Ishikawa (cell line): Measurements from ENCODE around the gene SEMA4A.

Experiments
- CEBPB ChIP-seq: IDR thresholded peaks from 2 replicates; pipeline ENCODE4 v1.6.1; 2012
- CREB1 ChIP-seq: IDR thresholded peaks from 2 replicates; pipeline ENCODE4 v1.6.1; 2012; ENCODE audit warnings: low read depth
- EGR1 ChIP-seq: IDR thresholded peaks from 2 replicates; pipeline ENCODE4 v1.6.1; 2012
- EP300 ChIP-seq: IDR thresholded peaks from 2 replicates; pipeline ENCODE4 v1.6.1; 2012; ENCODE audit warnings: borderline replicate concordance
- FOXM1 ChIP-seq: IDR thresholded peaks from 2 replicates; pipeline ENCODE4 v1.6.1; 2012; ENCODE audit warnings: low read depth, borderline replicate concordance
- MAX ChIP-seq: IDR thresholded peaks from 2 replicates; pipeline ENCODE4 v1.6.1; 2012
- NFIC ChIP-seq: IDR thresholded peaks from 2 replicates; pipeline ENCODE4 v1.6.1; 2012
- RAD21 ChIP-seq: IDR thresholded peaks from 2 replicates; pipeline ENCODE4 v1.6.1; 2012; ENCODE audit warnings: low read depth
- TAF1 ChIP-seq: IDR thresholded peaks from 2 replicates; pipeline ENCODE4 v1.6.1; 2012; ENCODE audit warnings: low read depth, mild to moderate bottlenecking
- TCF12 ChIP-seq: IDR thresholded peaks from 2 replicates; pipeline ENCODE4 v1.6.1; 2012; ENCODE audit warnings: low read depth
- TEAD4 ChIP-seq: IDR thresholded peaks from 2 replicates; pipeline ENCODE4 v1.6.1; 2012
- YY1 ChIP-seq: IDR thresholded peaks from 2 replicates; pipeline ENCODE4 v1.6.1; 2012; ENCODE audit warnings: low read depth
- ZBTB7A ChIP-seq: IDR thresholded peaks from 2 replicates; pipeline ENCODE4 v1.6.1; 2012; ENCODE audit warnings: low read depth
- TF ChIP-seq, protein P1 (sequence below): IDR thresholded peaks from 2 replicates; pipeline ENCODE4 v1.6.1; 2012; ENCODE audit warnings: low read depth, mild to moderate bottlenecking
- TF ChIP-seq, protein P2 (sequence below): IDR thresholded peaks from 2 replicates; pipeline ENCODE4 v1.6.1; 2012

The SEMA4A gene

DNA sequence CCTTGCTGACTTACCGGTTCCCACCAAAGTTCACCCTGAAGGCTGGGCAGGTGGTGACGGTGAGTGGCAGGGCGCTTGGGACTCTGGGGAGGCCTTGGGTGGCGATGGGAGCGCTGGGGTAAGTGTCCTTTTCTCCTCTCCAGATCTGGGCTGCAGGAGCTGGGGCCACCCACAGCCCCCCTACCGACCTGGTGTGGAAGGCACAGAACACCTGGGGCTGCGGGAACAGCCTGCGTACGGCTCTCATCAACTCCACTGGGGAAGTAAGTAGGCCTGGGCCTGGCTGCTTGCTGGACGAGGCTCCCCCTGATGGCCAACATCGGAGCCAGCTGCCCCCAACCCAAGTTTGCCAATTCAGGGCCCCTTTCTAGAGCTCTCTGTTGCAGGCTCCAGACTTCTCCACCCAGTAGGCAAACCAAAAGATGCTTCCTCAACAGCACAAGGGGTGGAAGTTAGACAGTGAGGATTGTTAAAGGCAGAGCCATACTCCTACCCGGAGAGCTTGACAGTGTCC, 16.4 kb upstream of the SEMA4A start:
- TF ChIP-seq, protein P1, sequence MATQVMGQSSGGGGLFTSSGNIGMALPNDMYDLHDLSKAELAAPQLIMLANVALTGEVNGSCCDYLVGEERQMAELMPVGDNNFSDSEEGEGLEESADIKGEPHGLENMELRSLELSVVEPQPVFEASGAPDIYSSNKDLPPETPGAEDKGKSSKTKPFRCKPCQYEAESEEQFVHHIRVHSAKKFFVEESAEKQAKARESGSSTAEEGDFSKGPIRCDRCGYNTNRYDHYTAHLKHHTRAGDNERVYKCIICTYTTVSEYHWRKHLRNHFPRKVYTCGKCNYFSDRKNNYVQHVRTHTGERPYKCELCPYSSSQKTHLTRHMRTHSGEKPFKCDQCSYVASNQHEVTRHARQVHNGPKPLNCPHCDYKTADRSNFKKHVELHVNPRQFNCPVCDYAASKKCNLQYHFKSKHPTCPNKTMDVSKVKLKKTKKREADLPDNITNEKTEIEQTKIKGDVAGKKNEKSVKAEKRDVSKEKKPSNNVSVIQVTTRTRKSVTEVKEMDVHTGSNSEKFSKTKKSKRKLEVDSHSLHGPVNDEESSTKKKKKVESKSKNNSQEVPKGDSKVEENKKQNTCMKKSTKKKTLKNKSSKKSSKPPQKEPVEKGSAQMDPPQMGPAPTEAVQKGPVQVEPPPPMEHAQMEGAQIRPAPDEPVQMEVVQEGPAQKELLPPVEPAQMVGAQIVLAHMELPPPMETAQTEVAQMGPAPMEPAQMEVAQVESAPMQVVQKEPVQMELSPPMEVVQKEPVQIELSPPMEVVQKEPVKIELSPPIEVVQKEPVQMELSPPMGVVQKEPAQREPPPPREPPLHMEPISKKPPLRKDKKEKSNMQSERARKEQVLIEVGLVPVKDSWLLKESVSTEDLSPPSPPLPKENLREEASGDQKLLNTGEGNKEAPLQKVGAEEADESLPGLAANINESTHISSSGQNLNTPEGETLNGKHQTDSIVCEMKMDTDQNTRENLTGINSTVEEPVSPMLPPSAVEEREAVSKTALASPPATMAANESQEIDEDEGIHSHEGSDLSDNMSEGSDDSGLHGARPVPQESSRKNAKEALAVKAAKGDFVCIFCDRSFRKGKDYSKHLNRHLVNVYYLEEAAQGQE: no peak
- TF ChIP-seq TCF12 (no peak), YY1 (no peak), CREB1 (no peak), EP300 (no peak), CEBPB (no peak), MAX (no peak), TEAD4 (no peak), RAD21 (no peak), EGR1 (no peak), ZBTB7A (no peak), NFIC (no peak), FOXM1 (no peak), TAF1 (no peak)
- TF ChIP-seq, protein P2, sequence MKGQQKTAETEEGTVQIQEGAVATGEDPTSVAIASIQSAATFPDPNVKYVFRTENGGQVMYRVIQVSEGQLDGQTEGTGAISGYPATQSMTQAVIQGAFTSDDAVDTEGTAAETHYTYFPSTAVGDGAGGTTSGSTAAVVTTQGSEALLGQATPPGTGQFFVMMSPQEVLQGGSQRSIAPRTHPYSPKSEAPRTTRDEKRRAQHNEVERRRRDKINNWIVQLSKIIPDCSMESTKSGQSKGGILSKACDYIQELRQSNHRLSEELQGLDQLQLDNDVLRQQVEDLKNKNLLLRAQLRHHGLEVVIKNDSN: no peak

GRCh38 chr1:156138458-156138867, 14.9 kb upstream of the SEMA4A start:
- TF ChIP-seq CREB1: no peak
- TF ChIP-seq FOXM1: no peak
- no peak for TF ChIP-seq YY1
- TF ChIP-seq, protein P1: no peak

DNA sequence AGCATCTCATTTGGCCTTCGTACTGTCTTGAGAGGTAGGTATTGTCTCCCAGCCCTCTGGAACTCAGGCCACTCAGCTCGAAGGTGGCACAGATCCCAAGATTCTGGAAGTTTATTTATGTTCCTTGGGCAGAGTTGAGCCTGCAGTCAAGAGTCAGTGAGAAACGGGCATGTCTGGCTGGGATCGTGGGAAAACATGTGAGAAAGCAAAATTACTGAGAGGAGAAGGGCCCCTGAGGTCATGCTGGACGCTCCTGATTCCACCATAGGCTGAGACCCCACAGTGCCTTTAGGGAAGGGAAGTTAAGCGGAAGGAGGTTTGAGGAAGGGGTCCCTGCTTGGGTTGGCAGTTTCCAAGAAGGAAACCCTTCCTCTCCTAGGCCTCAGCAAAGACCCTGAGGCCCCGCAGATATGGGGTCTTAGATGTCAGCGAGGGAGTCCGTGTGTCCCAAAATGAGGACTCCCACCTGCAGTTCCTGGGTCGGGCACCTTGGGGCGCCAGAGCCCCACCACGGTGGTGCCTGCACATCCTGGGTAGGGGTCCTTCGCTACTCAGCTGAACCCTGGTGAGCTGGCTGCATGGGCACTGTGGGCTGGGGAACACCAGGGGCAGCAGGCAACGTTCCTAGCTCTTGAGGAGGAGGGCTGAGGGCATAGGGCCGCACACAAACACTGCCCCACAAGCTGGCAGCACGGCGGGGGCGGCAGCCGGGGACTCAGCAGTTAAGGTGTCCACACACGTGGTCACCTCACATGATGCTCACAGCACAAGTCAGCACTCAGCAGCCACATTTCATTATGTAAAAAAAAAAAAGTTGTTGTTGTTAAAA, 12.3 kb upstream of the SEMA4A start:
- peak; percentile 45; the same call in 1 of the 2 replicates for TF ChIP-seq RAD21
- 0 out of 2 replicates have a peak, but pooled peaks have one; percentile 33 for TF ChIP-seq EGR1
- TF ChIP-seq TEAD4: no peak

DNA sequence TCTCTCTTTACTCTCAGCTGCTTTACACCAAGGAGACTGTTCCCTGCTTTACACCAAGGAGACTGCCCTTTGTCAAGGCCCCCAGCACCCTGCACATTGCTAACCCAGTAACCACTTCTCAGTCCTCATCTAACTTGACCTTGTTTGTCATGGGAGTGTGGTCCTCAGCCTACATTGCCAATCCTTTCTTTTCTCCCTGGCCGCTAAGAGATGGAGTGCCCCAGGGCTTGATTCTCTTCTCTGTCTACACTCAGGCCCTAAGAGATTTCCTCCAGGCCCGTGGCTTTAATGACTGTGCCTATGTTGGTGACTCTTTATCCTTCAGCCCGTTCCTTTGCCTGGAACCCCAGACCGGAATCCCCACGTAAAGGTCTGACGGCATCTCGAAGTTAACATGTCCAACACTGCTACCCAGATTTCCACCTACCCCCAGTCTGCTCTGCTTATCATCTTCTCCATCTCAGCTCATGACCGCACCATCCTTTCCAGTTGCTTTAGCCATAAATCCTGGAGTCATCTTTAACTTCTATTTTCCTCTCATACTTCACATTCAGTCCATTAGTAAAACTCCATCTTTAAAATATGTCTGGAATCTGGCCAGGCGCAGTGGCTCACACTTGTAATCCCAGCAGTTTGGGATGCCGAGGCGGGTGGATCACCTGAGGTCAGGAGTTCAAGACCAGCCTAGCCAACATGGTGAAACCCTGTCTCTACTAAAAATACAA, 9.5 kb upstream of the SEMA4A start:
- TF ChIP-seq EP300: no peak
- TF ChIP-seq NFIC: no peak
- no peak for TF ChIP-seq TAF1
- no peak for TF ChIP-seq MAX
- TF ChIP-seq RAD21: no peak
- no peak for TF ChIP-seq EGR1
- TF ChIP-seq TCF12: no peak
- TF ChIP-seq CEBPB: no peak
- TF ChIP-seq, protein P1: no peak
- TF ChIP-seq YY1: no peak
- no peak for TF ChIP-seq FOXM1
- TF ChIP-seq CREB1: no peak
- no peak for TF ChIP-seq ZBTB7A
- TF ChIP-seq, protein P2: no peak
